HG03342 (cell line): ENCODE measurements around the gene RAG1.

Experiments used
- ATAC-seq: cut with Tn5 transposase; IDR thresholded peaks from one replicate; pipeline ENCODE4 v1.9.1; 2021; ENCODE audit warnings: mild to moderate bottlenecking, moderate library complexity; ENCODE audit not compliant: unreplicated experiment

The RAG1 gene

DNA sequence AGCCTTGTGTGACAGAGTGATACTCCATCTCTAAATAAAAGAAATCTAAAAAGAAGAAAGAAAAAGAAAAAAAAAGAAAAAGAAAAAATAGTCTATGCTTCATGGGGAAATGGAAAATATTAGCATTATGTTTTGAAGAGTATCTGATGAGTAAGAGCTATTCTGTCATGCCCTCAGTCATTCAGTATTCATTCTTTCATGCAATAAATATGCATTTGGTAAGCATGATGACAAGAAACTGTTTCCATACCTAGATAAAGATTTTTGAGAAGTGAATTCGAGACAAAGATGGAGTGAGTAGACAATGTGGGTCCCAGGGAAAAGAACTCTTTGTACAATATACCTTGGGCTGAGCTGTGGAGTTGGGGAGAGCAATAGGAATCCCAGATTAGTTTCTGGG, 20.3 kb downstream of the RAG1 start:
- ATAC-seq, result no peak

DNA sequence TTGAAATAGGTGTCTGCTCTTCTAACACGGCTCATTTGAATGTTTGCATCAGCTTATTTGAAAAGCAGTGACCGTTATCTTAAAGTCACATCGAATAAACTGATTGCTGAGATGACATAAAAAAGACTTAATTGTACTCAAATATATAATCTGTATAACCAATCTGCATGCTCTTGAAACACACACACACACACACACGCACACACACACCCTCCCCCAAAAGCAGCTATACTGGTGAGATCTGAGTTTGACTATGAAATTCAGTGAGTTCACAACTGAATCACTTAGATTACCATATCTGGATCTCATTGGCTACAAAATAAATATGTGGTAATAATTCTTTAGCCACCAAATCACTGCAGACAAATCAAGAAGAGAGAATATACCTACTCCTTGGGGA, 22.7 kb downstream of the RAG1 start:
- ATAC-seq, result no peak

DNA sequence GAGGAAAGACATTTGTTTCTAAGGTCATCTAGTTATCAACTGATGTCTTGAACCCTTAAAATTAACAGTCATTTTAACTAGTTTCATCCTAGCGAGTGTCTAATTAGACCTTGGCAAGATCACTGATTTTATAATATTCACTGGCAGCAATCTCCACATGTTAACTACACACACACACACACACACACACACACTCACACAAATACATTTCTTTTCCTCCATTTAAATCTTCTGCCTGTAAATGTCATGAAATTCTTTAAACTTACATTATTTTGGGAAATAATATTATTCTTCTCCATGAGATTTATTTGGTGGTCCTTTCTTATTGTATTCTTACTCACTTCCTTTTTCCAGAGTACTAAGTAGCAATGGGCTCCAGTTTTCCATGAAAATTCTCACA, 23.6 kb downstream of the RAG1 start:
- no peak for ATAC-seq

DNA sequence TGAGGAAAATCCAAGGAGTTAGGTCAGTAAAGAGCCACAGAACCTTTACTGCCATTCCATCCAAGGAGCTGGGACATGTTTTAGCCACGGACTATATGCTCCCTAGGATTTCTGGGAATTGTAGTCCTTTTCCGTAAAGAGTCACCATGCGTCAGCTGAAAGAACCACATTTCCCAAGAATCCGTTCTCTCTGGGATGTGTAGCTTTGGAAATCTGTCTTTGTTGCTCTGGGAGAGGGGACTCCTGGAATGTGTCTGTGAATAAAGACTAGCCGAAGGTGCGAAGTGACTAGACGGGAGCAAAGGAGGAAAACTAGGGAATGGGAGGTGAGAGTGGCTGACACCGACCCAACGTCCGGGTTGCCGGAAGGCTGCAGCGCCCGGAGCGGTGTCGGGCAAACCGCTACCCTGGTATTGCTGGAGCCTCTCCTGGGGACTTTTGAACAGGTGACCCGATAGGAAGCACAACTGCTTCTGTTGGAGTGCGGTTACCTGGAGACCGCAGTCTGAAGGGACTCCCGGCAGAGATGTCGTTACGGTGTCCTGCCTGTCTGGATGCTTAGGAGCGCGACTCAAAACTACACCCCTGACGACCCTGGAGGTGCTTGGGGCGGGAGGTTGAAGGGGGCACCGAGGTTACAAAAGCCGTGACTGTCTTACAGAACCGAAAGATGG, 26.6 kb downstream of the RAG1 start, which contains the start of gene IFTAP:
Gene IFTAP, plus strand, starts transcription at position 187 of the 674 bp plus-strand sequence. CDS start 15,602 bp downstream, outside the sequence.
- peak; percentile 65 for ATAC-seq

DNA sequence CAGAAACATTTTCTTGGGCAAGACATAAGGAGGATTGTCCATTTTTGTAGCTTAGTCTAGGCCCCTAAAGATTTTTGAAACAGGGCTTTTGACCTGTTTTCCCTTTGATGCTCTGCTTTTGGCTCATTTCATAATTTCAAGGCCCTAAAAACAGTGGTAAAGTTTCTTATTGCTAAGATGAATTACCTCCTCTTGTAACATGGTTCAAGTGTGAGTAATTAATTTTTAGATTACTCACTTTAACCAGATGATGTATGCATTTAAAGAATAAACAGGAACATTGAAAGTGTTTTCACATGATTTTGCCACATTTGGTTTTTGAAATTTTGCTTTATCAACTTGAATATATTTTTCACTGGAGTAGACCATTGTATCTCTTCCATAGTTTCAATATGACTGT, 29.1 kb downstream of the RAG1 start:
- ATAC-seq, result no peak

DNA sequence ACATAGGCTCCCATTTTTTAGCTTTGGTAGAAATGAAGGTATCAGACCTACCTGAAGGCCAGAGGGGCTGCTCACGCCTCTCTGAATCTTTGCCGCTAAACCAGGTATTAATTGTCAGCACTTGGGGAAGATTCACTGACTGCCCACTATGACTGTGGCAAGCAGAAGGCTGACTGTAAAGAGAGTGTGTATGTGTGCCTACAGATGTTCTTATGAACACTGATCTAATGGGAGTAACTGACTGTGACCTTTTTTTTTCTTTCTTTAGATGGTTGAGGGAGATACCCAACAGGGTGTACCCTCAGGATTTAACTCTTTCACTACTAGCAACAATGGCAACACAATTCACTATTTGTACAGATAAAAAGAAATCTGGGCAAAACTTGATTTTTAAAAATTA, 30.2 kb downstream of the RAG1 start, which contains the start of gene RAG2:
Gene RAG2, minus strand, starts transcription at position 186 of the 400 bp plus-strand sequence. CDS start 4,068 bp downstream, outside the sequence.
- no peak for ATAC-seq

DNA sequence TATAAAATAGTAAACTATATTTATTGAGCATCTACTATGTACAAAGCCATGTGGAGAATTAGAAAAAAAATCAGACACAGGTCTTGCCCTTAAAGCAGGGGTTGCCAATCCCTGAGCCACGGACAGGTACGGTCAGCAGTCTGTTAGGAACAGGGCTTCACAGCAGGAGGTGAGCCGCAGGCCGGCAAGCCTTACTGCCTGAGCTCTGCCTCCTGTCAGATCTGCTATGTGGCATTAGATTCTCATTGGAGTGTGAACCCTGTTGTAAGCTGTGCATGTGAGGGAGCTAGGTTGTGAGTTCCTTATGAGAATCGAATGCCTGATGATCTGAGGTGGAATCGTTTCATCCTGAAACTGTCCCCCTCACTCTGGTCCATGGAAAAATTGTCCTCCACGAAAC, 32.4 kb downstream of the RAG1 start:
- no peak for ATAC-seq

DNA sequence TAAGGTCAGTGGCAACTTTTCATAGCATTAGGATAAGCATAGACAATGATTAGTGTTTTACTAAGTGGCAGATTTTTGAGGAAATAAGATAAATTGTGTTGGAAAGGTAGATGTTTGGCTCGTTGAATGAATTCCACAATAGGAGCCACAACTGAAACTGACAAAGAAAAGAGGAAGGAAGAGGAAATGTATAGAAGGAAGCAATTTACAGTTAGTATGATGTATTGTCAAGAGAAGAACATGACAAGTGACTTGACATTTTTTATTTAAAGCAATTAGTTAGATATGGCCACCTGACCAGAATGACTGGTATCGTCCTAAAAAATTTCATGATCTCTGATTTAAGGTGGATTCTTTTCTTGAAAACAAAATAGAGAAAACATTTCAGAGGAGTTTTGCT, 33.3 kb downstream of the RAG1 start:
- no peak for ATAC-seq

DNA sequence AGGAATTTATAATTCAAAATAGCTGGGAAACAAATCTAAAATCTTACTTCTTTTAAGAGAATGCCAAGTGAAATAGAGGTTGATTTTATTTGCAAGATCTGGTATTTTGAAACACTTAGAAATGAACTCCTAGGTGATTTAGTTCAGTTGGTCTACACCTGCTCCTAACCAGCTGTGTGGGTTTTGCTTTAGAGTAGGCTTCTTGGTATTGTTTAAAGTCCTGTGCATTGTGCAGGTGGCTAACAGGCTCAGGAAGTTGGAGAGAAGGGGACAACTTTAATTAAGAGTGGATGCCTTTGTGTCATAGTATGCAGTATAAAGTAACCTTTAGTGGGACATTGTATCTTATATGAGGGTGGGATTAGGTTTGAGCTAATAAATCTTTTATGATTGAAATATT, 34.3 kb downstream of the RAG1 start:
- no peak for ATAC-seq

DNA sequence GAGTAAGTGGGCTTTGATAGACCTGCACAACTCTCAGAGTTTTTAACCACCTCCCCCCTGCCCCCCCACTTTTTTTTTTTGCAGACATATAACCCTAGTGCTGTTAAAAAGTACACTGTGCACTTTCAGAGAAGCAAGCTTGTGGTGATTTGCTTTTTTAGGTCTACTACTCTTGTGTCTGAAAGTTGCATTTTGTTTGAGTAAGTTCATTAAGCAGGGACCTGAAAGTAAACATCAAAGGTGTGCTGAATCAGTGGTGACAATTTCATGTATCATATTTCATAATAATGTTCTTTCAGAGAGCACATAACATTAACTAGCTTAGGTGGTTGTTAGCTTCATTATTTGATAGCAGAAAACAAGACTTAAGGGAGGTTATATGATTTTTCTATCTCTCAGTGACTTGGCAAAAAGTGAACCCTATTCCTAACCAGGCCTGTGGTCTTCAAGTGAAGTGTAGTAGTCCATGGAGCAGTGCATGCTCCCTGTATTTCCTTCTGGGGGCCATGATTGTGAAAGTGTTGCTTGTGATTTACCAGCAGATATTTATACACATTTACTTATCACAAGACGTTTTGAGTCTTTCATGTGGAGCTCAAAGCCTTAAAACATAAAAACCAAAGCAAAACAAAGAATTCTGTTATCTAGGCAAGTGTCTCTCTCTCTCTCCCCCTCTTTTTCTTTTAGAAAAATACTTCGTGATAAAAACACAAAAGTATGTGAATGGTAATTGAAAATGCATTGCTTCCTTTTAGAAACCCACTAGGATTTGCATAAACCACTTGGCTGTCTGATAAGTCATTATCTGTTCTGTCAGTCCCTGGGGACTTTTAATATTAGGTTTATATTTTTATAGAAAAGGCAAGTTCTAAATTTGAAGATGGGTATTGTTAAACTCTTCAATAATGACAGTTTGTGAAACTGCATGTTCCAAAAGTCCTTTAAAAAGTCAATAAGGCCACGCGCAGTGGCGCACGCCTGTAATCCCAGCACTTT, 37.7 kb downstream of the RAG1 start:
- ATAC-seq, result no peak

DNA sequence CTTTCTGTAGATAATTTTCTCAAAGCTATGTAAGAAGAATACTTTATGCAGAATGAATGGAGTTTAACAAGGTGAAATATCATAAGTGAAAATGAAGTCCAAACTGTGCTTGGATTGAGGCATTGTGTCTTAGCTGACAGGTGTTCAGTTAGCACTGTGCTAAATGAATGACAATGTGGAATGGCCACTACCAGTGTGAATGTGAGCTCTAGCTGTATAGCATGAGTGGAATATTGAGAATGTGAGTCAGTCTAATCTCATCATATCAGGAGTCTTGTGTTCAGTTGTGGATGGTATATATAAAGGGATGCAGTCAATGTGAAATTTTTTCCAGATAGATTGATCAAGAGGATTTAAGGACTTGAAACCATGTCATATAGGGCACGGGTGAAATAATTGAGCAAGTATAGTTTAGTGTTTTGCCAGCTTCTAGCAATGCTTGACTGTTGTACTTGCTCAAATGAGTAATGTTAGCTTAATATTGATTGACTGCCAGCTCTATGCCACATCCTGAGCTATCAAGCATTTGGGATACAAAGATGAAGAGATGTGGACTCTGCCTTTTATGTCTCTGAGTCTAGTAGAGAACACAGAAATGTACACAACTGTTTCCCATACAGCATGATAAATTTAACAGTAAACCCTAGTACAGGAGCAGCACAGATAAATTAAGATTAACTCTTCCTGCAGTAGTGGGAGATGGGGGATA, 40.8 kb downstream of the RAG1 start:
- no peak for ATAC-seq

DNA sequence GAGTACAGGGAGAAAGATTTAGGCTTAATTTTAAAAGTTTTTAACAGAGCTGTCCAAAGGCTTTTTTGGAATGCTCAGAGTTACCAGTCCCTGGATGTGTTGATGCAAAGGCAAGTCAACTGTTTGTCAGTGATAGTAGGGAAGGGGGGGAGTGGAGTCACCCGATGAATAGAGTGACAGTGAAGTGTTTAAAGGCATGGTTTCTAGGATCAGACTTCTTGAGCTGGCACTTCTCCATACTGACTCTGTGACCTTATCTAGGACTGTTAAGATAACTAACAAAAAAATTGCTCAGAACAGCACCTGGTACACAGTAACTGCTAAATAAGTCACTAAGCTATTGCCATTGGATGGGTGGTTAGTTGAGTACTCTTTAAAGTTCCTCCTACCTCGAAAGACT, 41.6 kb downstream of the RAG1 start:
- no peak for ATAC-seq

DNA sequence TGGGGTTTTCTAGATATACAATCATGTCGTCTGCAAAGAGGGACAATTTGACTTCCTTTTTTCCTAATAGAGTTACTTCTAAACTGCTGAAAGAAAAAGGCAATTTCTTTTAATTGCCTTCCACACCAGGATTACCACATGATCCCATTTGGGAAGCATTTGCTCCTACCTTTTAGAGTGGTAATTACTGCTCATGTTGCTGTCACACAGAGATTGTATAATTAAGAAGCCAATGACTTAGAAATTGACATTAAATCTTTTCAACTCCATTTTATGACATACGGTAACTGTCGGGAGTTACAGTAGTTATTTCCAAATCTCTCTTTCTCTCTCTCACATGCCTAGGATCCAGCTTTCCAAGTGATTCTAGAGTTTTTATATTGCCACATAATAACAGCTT, 48.0 kb downstream of the RAG1 start:
- ATAC-seq, result no peak

DNA sequence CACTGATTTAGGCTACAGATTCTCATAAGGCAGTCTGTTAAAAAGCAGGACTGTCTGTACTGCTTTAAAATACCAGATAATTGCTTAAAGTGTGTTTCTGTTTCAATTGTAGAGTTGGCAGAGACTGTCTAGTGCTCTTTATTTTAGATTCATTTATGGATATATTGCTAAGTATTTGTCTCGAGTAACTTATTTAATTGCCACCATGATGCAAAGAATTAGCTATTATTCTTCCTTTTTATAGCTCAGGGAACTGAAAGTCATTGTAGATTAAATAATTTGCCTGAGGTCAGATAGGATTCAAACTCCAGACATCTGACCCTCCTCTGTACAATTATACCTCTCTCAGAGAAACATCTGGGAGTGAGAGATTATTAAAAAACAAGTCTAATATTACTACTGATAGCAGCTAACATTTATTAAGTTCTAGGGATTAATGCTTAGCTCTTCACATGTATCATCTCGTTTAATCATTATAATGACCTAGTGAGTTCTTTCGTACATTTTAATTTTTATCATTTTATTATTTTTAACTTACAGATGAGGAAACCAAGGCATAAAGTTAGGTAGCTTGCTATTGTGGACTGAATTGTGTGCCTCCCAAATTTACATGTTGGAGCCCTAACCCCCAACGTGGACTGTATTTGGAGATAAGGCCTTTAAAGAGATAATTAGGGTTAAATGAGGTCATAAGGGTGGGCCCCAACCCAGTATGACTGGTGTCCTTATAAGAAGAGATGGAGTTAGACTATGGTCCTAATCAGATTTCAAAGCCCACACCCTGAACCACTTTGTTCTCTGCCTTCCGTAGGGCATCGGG, 49.9 kb downstream of the RAG1 start:
- no peak for ATAC-seq

DNA sequence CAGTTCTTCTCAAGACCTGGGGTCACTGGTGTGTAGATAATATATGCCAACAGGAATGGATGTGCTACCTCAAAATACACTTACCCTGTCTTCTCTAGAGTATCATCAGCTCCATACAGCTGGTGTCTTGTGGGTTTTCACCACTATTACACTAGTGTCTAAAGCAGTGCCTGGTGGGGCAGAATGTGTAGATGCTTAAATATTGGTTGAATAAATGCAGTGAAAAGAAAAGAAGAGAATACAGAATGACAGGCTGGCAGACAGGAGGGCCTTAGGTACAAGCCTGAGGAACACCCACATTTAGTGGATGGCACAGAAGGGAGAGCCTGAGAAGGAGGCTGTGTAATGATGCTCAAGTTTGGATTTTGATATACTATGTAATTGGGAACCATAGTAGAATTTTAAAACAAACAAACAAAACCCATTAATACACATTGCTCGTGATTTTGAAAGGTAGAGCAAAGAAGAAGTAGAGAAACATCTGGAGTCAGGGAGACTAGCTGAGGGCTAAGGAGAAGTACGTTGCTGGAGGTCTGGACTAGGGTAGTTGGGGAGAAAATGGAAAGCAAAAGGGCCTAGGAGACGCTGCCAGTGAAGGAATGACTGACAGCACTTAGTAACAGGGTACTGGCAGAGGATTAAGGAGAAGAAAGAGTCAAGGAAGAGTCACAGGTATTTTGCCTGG, 50.7 kb downstream of the RAG1 start:
- no peak for ATAC-seq

DNA sequence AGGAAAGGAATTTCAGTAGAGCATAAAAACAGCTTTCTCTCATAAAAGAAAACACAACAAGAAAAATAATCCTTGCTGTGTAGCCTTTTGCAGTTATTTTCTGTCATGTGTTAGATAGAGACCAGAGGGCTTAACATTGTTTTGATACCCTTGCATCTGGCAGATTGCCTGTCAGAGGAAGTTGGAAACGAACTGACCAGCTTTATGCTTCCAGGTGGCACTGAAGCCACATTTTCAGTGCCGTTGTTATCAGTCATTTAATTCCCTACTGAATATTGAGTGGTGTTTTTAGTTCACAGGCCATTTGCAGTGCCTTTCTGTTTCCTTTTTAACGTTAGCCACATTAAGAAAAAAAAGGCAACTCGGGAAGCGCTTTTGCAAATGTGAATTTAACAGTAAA, 51.7 kb downstream of the RAG1 start:
- no peak for ATAC-seq

DNA sequence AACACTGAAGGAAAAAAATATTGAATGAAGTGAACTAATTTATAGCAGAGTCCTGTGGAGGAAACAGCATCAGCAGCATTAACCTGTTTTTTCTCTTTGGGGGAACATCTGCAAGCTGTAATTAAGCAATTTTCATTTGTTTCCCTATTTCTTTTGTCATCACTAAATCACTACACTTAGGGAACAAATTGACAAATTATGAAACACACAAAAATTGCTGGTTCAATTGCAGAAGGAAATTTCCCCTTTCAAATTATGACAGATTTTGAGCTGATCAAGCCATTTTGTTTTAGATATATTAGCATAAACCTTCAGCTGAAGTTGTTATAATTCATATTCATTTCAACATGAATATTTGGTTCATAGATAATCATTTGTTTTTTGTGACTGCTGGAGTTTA, 52.4 kb downstream of the RAG1 start:
- ATAC-seq, result no peak

DNA sequence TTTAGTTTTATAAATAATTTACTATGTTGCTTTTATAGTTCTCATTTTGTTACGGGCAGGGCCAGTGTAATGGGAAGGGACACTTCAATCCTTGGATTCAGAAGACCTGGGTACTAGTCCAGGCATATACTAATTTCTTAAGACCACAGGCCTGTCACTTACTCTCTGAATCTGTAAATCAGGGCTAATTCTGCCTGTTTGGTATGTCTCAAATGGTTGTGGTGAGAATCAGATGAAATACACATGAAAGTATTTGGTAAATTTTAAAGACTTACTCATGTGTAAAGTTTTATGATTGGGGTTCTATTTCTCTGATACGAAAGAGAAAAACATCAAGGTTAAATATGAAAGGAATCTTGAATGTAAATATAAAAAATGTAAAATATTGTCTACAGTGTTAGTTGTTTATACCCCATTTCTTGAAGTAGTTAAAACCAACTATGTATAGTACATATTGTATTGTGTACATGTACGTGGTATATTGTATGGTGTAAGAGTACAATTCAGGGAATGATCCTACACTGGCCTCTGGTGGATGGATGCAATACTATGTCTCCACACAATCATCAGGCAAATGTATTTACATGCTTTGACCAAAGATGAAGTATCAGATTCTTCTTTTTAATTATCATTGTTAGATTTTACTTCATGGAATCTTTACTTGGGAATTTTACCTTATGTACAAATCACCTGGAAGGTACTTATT, 54.8 kb downstream of the RAG1 start:
- peak; percentile 71 for ATAC-seq

DNA sequence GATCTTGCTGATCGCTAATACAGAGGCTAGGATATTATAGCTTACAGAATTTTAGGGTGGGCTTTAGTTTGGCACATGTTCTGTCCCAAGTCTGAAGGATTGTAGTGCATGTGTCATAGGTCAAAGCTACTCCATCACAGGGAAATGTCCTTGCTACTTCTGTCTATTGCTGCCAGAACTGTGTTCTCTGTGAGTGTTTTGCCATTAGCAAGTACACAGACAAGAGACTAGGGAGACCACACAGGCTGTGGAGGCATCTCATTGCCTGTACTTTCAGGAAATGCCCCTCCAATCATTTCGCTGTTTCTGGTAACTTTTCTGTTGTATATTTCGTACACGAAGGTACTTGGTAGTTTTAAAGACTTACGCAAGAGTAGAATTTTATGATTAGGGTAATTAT, 55.7 kb downstream of the RAG1 start:
- ATAC-seq, result no peak
